Activated CD4-positive, CD25-positive, alpha-beta regulatory T cell treated with anti-CD3 and anti-CD28 coated beads, Interleukin-2, amount 50 U/mL, for 16 hours (primary cell): ENCODE data around the gene FNBP1.
A peak's percentile ranks its signal among the peaks of the same experiment; 100 is the strongest.
"Not testable (repeated sequence)": the region's sequence is repeated elsewhere in the genome, so short reads cannot be mapped to it uniquely, and the experiment has no call there.

ENCODE experiments used
- DNase-seq: peaks from one replicate; pipeline ENCODE4 v3.0.0-alpha.2; 2020; ENCODE audit warnings: low read depth, low spot score

The FNBP1 gene

DNA sequence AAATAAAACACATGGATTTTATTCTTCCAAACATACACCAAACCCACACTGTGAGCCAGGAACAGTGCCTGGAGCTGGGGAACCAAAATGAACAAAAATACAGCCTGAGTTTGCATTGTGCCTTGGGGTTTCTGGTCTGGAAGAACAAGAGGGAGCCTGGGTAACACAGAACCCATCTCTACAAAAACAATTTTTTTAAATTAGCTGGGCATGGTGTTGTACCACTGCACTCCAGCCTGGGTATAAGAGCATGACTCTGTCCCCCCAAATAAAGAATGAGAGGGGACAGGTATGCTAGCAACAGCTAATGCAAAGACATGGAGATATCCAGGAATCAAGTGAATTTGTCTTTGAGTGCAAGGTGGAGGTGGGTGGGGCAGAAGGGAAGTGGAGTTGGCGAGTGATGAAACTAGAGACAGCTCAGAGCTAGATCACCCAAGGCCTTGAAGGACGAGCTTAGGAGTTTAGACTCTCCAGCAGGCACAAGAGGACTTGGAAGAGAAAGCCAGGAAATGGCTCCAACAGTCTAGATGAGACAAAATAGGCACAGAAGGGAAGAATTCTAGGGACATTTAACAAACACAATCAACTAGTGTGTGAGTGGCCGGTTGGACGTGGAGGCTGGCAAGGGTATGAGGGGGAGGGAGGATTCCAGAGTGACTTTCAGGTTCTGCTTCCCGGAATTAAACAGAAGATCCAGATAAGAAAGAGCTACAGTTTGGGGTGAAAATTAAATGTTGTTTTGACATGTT lies 47.4 kb downstream of the FNBP1 start:
- DNase-seq = no peak

GRCh38 chr9:129994882-129995281 lies 48.1 kb downstream of the FNBP1 start:
- DNase-seq = no peak

DNA sequence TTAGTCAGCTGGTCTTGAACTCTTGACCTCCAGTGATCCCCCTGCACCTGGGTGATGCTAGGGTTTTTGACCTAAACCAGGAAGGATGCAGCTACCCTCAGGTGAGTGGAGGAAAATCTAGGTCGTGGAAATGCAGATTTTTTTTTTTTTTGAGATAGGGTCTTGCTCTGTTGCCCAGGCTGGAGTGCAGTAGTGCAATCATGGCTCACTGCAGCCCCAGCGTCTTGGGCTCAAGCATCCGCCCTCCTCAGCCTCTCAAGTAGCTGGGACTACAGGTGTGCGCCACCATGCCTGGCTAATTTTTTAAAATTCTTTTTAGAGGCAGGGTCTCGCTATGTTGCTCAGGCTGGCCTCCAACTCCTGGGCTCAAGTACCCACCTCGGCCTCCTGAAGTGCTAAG lies 51.9 kb downstream of the FNBP1 start:
- not testable (repeated sequence) for DNase-seq

GRCh38 chr9:129990269-129991010 lies 52.5 kb downstream of the FNBP1 start:
- no peak for DNase-seq

DNA sequence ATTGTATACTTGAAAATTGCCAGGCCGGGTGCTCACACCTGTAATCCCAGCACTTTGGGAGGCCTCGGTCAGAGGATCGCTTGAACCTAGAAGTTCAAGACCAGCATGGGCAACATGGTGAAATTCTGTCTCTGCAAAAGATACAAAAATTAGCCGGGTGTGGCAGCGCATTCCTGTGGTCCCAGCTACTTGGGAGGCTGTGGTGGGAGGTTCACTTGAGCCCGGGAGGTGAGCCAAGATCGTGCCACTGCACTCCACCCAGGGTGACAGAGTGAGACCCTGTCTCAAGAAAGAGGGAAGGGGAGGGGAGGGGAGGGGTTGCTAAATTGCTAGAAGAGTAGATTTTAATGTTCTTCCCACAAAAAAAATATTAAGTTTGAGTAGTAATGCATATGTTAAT lies 53.2 kb downstream of the FNBP1 start:
- no peak for DNase-seq

GRCh38 chr9:129989362-129989708 lies 53.7 kb downstream of the FNBP1 start:
- no peak for DNase-seq

GRCh38 chr9:129988607-129989361 lies 54.2 kb downstream of the FNBP1 start:
- no peak for DNase-seq

- no peak for DNase-seq
Observed at GRCh38 chr9:129987941-129988340, 55.0 kb downstream of the FNBP1 start.

DNA sequence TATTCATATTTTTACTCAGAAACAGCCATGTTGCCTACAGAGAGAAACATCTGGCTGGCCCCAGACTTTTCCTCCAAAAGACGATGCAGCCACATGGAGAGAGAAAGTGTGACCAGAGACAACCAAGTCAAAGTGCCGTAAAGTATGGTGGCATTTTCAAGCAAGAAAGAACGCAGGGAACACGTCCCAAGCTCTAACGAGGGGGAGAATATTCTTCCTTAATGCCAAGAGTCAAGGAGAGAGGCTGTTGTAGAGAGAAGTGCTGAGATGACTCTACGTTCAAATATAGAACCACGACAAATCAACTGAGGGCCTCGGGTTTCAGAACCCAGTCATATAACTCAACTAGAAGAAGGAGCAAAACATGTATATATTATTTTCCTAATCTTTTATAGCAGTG lies 55.9 kb downstream of the FNBP1 start:
- DNase-seq = no peak

GRCh38 chr9:129984589-129984988 lies 58.4 kb downstream of the FNBP1 start:
- not testable (repeated sequence) for DNase-seq

DNA sequence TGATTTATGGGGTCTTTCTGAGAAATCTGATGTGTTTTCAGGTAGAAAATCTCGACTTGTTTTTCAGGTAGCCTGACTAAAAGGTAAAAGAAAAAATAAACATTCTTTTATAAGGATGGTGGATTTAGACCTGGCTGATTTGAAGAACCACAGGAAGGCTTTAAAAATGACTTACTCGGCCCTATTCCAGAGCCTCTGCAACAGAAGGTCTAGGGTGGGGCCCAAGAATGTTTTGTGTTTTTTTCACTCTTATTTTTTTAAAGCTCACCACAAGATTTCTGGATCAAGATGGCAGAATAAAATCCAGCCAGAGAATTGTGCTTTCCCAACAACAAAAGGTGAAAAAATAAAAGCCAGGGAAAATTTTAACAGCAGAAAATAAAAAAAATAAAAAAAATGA lies 59.1 kb downstream of the FNBP1 start:
- DNase-seq = no peak

- DNase-seq = no peak
Observed at GRCh38 chr9:129981180-129981907, 61.6 kb downstream of the FNBP1 start.

DNA sequence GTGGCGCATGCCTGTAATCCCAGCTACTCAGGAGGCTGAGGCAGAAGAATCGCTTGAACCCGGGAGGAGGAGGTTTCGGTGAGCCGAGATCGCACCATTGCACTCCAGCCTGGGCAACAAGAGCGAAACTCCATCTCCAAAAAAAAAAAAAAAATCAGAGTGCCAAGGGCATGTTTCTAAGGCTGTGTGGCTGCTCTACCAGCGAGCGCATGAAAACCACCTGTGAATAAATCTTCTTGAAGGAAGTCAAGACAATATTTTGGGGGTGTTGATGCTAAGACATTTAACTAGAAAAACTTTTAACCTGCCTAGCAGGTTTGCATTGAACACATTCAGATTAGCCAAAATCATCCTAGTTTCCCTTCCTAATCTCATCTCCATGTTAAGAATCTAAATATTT lies 62.8 kb downstream of the FNBP1 start:
- not testable (repeated sequence) for DNase-seq

DNA sequence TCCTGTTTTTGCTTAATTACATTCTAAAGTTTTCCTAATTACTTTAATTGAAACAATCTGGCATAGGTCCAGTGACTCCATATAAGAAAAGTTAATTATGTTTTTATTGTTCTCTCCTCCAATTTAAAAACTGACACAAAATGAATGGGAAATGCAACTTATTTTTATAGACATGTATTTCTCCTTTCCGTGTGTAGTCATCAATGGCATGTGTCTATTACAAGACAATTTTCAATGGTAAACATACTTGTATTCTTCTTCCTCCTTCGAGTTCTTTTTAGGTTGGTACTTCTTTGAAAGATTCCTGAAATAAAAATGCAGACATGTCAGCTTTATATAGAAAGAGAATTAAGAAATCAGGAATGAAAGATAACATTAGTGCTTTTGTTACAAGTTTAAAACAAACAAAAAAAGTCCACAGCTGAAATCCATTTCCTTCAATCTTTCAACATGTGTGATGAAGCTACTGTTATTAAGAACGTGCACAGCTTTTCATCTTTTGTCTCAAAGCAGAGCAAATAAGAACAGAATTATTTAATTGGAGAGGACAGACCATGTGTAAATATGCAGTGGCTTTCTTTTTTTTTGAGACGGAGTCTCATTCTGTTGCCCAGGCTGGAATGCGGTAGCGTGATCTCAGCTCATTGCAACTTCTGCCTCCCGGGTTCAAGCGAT lies 63.8 kb downstream of the FNBP1 start:
- DNase-seq = no peak

GRCh38 chr9:129972816-129973215 lies 70.2 kb downstream of the FNBP1 start:
- no peak for DNase-seq

- DNase-seq = no peak
Observed at GRCh38 chr9:129968690-129969485, 74.1 kb downstream of the FNBP1 start.

GRCh38 chr9:129964901-129965734 lies 77.9 kb downstream of the FNBP1 start:
- DNase-seq = no peak

- DNase-seq = peak; percentile 63
Observed at GRCh38 chr9:129962889-129963703, 79.9 kb downstream of the FNBP1 start.

DNA sequence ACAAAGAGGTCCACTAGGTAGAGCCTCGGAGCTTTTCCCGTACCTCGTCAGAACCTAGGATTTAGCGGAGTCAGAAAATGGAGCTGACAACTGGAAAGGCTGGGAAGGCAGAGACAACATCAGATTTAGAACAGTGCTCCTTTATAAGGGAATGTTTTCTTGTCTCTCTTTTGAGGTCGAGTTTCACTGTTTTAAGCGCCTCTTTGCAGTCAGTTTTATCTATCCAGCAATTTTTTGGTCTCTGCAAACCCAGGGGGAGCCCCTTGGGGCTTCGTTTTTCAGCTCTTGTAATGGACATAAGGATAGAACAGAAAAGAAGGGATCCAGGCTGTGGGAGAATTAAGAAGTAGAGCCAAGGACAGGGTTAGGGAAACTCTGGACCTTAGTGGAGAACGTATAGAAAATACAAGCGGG lies 80.5 kb downstream of the FNBP1 start:
- no peak for DNase-seq
